Esophagus muscularis mucosa (tissue), 4 donors: ENCODE data around the gene PLPPR1. TPM values are rescaled to one million over a fixed set of nuclear protein-coding genes. Genes with fewer than 3 reads are reported as not detected.

ENCODE experiments used
- DNase-seq: peaks from one replicate; pipeline ENCODE4 v3.0.0-alpha.2; 2017; ENCODE audit errors: extremely low spot score
- H3K27ac ChIP-seq, 4 donors: fragments of 200-600 bp; sonication (generic); replicated peaks in 1 of 4; 1 replicate in 3 of 4; 2 replicates in 1 of 4; pipeline ENCODE4 v1.5.1; 2016 to 2019; ENCODE audit warnings: mild to moderate bottlenecking in 1 of 4
- H3K27me3 ChIP-seq, 4 donors: fragments of 200-600 bp; sonication (generic); one replicate each; pipeline versions ENCODE4 v1.5.1 to v1.6.0; 2016 to 2019
- H3K36me3 ChIP-seq, 4 donors: fragments of 200-600 bp; sonication (generic); one replicate each; pipeline ENCODE4 v1.5.1; 2016 to 2019
- H3K4me1 ChIP-seq, 4 donors: fragments of 200-600 bp; sonication (generic); one replicate each; pipeline ENCODE4 v1.5.1; 2016 to 2019
- H3K4me3 ChIP-seq, 4 donors: fragments of 200-600 bp; sonication (generic); 1 replicate in 2 of 4; 2 replicates in 2 of 4; pipeline ENCODE4 v1.5.1; 2016 to 2019; ENCODE audit warnings: mild to moderate bottlenecking in 4 of 4, moderate library complexity in 1 of 4
- H3K9me3 ChIP-seq, 4 donors: fragments of 200-600 bp; sonication (generic); 1 replicate in 3 of 4; 2 replicates in 1 of 4; pipeline ENCODE4 v1.5.1; 2016 to 2019
- EP300 ChIP-seq: sonication (generic); formaldehyde crosslinking; IDR thresholded peaks from one replicate; pipeline ENCODE4 v1.6.1; 2017; ENCODE audit warnings: antibody characterized with exemption
- POLR2A ChIP-seq: fragments of 450-650 bp; IDR thresholded peaks from one replicate; pipeline ENCODE4 v1.6.1; 2017; ENCODE audit warnings: antibody characterized with exemption, moderate library complexity, mild to moderate bottlenecking, low read depth
- POLR2AphosphoS5 ChIP-seq, 2 donors: sonication (generic); formaldehyde crosslinking; IDR thresholded peaks; one replicate each; pipeline ENCODE4 v1.6.1; 2017; ENCODE audit warnings: antibody characterized with exemption in 2 of 2
- WGBS: methylation state at CpG from one replicate; pipeline ENCODE4 v1.1.5; 2018; 5-methylcytosine and 5-hydroxymethylcytosine counted together
- intact Hi-C: fragments of 100-400 bp; cut with DNase I; formaldehyde crosslinking; loops from one replicate; pipeline ENCODE4 v1.15.1; 2023
- total RNA-seq, 4 donors: library from RNA; depleted of rRNA; stranded (reverse); fragments of >200 nt; gene quantifications; one replicate each; pipeline versions ENCODE4 v1.1.0 to v1.2.1, GENCODE V29; 2016
- TF ChIP-seq, protein P1 (sequence below), 3 experiments: fragments of 200-600 bp in 2 of 3; fragments of 450-650 bp in 1 of 3; sonication (generic) in 2 of 3; IDR thresholded peaks; one replicate each; pipeline ENCODE4 v1.5.1; 2017 to 2019; ENCODE audit warnings: antibody characterized with exemption in 3 of 3, mild to moderate bottlenecking in 2 of 3, moderate library complexity in 1 of 3

PLPPR1 gene
- total RNA-seq, 4 donors from 2014 or later = 0.19 to 0.99 (median 0.29) TPM; not detected in 1

GRCh38 chr9:101365181-101365580, 336.7 kb downstream of the PLPPR1 start:
- intact Hi-C loops = no loop called here
- H3K9me3 ChIP-seq = no peaks in the 10 kb centered on the region
- no peaks in the 10 kb centered on the region for H3K4me1 ChIP-seq
- H3K36me3 ChIP-seq = no peaks in the 10 kb centered on the region
- H3K27me3 ChIP-seq = no peaks in the 10 kb centered on the region
- no peak for DNase-seq
- no peak for TF ChIP-seq POLR2A
- TF ChIP-seq, protein P1, sequence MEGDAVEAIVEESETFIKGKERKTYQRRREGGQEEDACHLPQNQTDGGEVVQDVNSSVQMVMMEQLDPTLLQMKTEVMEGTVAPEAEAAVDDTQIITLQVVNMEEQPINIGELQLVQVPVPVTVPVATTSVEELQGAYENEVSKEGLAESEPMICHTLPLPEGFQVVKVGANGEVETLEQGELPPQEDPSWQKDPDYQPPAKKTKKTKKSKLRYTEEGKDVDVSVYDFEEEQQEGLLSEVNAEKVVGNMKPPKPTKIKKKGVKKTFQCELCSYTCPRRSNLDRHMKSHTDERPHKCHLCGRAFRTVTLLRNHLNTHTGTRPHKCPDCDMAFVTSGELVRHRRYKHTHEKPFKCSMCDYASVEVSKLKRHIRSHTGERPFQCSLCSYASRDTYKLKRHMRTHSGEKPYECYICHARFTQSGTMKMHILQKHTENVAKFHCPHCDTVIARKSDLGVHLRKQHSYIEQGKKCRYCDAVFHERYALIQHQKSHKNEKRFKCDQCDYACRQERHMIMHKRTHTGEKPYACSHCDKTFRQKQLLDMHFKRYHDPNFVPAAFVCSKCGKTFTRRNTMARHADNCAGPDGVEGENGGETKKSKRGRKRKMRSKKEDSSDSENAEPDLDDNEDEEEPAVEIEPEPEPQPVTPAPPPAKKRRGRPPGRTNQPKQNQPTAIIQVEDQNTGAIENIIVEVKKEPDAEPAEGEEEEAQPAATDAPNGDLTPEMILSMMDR (IDR thresholded peaks at IDR 0.05) = no peak
- no peak for TF ChIP-seq EP300
- TF ChIP-seq POLR2AphosphoS5 (IDR thresholded peaks at IDR 0.05) = no peak
- H3K27ac ChIP-seq = no peak overlapping the region
- no peak overlapping the region for H3K4me3 ChIP-seq

GRCh38 chr9:101366038-101366756, 337.7 kb downstream of the PLPPR1 start:
- Histone ChIP-seq H3K4me3 (no peak overlapping the region), H3K9me3 (no peaks in the 10 kb centered on the region), H3K4me1 (no peaks in the 10 kb centered on the region), H3K36me3 (no peaks in the 10 kb centered on the region), H3K27ac (no peak overlapping the region), H3K27me3 (no peaks in the 10 kb centered on the region)
- TF ChIP-seq POLR2AphosphoS5 (IDR thresholded peaks at IDR 0.05) = no peak
- TF ChIP-seq, protein P1 (IDR thresholded peaks at IDR 0.05) = no peak
- no peak for TF ChIP-seq EP300
- no peak for TF ChIP-seq POLR2A
- no peak for DNase-seq
- intact Hi-C loops = no loop called here
- 75% methylated on average over 5 of the region's 5 CpGs for WGBS

DNA sequence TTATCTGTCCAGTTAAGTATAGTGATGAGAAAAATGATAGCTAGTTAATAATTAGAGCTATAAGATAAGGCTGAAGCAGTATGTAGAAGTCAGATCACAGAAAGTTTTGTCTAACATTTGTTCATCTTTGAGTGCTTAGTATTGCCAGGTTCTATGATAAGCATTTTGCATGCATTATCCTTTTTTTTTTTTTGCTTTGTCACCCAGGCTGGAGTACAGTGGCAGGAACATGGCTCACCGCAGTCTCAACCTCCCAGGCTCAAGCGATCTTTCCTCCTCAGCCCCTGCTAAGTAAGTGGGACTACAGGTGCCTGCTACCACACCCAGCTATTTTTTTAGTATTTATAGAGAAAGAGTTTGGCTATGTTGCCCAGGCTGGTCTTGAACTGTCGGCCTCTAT, 338.8 kb downstream of the PLPPR1 start:
- Histone ChIP-seq H3K27me3 (no peaks in the 10 kb centered on the region), H3K4me1 (no peaks in the 10 kb centered on the region), H3K4me3 (no peak overlapping the region), H3K27ac (no peak overlapping the region), H3K9me3 (no peaks in the 10 kb centered on the region), H3K36me3 (no peaks in the 10 kb centered on the region)
- intact Hi-C loops = no loop called here
- WGBS = 95% methylated on average over 3 of the region's 3 CpGs
- no peak for DNase-seq
- no peak for TF ChIP-seq POLR2AphosphoS5 (IDR thresholded peaks at IDR 0.05)
- no peak for TF ChIP-seq EP300
- TF ChIP-seq POLR2A = no peak
- TF ChIP-seq, protein P1 (IDR thresholded peaks at IDR 0.05) = no peak

DNA sequence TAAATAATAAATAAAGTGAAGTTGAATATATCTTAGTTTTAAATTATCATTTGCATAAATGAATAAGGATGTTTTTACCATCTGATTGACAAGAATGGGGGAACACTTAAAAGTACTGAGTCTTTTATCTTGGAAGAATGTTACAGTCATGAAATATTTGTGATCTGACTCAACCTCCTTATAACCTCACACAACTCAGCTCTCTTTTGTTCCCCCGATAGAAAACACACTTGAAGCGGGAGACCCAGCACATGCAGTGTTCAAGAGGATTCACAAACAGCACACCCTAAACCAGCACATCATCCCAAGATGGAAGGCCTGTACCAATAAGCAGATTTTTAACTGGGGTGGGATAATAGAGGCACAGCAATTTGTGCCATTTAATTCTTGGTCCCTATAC, 340.8 kb downstream of the PLPPR1 start:
- Histone ChIP-seq H3K27me3 (no peaks in the 10 kb centered on the region), H3K4me3 (no peak overlapping the region), H3K36me3 (no peaks in the 10 kb centered on the region), H3K9me3 (no peaks in the 10 kb centered on the region), H3K4me1 (no peaks in the 10 kb centered on the region), H3K27ac (no peak overlapping the region)
- WGBS = 96% methylated on average over 2 of the region's 2 CpGs
- no peak for TF ChIP-seq POLR2A
- TF ChIP-seq POLR2AphosphoS5 (IDR thresholded peaks at IDR 0.05) = no peak
- TF ChIP-seq, protein P1 (IDR thresholded peaks at IDR 0.05) = no peak
- TF ChIP-seq EP300 = no peak
- no peak for DNase-seq
- intact Hi-C loops = no loop called here
